ENCODE results near the gene THOP1. TPM values are rescaled to one million over a fixed set of nuclear protein-coding genes. Genes with fewer than 3 reads are reported as not detected.

The THOP1 gene
- 101 TPM for total RNA-seq

DNA sequence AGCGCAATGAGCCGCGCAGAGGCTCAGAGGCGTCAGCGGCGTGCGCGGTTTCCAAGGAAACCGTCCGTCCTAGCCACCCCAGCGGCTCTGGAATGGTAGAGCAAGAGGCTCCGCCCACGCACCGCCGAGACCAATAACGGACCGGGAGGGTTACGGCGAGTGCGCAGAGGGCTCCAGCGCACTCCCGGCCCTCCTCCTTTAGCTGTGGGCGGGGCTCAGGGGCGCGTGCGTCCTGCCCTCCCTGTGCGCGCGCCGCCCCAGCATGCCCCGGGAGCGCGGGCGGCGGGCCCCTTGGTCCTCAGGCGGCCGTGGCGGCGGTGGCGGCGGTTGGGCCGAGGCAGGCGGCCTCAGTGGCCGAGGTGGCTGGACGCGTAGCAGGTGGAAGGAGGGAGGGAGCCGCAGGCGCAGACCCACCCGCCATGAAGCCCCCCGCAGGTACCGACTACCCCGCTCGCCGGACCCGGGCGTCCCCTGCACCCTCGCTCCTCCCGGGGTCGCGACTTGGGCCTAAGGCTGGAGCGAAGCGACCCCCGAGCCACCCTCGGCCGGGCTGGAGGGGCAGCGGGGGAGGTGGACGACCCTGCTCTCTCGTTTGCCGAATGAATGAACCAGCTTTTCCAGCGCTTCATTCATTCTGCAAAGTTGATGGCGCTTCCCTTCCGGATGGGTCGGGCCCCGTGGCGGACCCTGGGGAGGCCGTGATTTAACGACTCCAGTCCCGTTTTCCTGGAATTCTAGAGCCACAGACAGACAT is at the start of gene THOP1:
TSS of gene THOP1 (plus strand) at position 260 of the 754 bp plus-strand sequence. CDS start at position 420, 160 bp downstream.
- peak; percentile 100 for DNase-seq

DNA sequence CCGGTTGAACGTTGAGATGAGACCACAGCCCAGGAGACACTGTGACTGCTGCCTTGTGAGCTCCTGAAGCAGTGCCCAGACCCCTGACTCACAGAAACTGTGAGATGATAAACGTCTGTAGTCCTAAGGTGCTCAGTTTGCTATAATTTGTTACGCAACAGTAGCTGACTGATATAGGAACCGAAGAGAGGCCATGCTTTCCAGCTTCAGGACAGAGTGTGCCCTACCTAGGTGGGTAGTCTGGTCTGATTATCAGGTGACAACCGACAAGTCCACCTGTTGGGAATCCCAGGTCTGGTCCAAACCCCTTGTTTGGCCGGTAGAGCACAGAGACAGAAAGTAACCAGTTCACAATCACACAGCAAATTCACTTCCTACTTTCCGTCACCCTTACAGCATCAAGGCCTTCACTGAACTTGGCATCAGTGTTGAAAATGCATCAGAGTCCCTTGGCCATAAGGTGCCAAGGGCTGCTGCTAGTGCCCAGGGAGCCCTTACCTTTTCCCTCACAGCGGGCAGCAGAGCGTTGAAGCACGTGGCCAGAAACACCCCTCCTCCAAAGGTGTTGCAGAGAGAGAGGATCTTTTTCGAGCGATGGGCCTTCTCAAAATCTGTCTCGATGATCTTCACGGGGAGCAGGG is 48.6 kb upstream of the THOP1 start:
- no peak for DNase-seq

DNA sequence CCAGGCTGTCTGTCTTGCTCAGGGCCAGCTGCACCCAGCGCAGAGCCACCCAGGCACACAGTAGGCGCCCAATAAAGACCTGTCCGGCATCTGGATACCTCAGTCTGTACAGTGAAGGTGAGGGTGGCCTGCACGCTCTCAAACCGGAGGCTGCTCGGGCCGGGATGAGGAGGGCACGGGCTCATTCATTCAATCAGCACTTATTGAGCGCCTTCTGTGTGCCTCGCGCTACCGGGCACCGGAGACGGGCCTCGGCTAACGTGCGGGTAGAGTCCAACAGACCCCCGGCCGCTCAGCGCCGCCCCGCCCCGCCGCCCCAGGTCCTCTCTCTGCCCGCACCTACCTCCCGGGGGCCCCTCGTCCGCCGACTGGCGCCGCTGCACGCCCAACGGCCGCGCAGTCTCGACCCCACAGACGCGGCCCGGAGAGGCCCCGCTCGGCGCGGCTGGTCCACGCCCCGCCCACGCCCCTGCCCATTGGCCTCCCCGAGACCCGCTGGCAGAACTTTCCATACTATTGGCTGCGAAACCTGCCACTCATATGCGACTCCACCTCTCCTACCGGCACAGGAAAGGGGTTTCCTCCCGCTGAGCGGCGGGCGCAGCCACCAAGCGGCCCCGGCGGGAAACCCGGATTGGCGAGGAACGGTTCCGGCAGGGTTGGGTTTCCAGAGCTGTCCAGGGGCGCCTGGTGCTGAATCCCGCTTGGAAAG is 45.5 kb upstream of the THOP1 start, which contains the start of gene SLC39A3:
TSS of gene SLC39A3 (minus strand) at position 416 of the 712 bp plus-strand sequence. CDS start 2,760 bp downstream, outside the sequence.
- DNase-seq, result peak; percentile 99

DNA sequence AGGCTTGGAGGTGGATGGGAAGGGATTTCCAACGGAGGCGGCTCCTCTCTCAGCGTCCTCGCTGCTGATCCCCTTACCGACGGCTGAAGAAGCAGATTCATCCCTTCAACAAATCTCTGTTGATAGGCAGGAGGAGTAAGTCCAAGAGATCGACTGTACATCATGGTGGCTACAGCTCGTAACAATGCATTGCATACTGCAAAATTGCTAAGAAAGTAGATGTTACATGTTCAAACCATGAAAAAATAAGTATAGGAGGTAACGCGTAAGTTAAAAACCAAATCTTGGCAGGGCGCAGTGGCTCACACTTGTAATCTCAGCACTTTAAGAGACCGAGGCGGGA is 45.0 kb upstream of the THOP1 start:
- no peak for DNase-seq

DNA sequence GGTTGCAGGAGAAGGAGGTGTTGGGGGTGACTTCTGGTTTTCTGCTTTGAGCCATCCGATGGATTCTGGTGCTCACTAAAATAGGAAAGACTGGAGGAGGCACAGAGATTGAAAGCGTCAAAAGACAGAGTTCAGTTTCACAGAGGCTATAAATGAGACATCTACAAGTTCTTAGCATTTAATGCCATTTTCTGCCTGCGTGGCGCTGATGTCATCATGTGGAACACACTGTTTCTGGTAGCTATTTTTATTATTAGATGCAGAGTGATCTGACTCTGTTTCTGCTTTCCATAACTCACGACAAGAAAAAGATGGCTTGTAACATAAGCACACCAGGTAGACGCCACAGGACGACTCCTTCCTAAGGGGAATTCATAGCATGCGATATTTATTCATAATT is 42.2 kb upstream of the THOP1 start:
- DNase-seq, result no peak

DNA sequence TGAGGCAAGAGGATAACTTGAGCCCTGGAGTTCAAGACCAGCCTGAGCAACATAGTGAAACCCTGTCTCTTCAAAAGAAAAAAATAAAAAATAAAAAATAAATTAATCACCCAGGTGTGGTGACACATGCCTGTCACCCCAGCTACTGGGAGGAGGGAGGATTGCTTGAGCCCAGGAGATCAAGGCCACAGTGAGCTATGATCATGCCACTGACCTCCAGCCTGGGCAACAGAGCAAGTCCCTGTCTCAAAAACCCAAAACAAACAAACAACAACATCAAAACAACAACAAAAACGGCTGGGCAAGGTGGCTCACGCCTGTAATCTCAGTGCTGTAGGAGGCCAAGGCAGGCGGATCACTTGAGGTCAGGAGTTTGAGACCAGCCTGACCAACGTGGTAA is 41.2 kb upstream of the THOP1 start:
- DNase-seq, result no peak

DNA sequence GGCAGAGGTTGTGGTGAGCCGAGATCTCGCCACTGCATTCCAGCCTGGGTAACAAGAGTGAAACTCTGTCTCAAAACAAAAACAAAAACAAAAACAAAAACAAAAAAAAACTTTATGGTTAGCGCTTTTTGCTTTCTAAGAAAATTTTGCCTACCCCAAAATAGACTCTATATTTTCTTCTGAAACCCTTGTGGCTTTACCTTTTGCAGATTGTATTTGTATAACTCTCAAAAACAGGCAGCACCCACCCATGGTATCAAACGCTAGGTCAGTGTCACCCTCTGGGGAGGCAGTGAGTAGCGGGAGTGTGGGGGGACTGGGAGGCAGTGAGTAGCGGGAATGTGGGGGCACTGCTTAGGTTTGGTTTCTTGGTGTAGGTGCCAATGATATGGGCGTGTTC is 38.0 kb upstream of the THOP1 start:
- no peak for DNase-seq

DNA sequence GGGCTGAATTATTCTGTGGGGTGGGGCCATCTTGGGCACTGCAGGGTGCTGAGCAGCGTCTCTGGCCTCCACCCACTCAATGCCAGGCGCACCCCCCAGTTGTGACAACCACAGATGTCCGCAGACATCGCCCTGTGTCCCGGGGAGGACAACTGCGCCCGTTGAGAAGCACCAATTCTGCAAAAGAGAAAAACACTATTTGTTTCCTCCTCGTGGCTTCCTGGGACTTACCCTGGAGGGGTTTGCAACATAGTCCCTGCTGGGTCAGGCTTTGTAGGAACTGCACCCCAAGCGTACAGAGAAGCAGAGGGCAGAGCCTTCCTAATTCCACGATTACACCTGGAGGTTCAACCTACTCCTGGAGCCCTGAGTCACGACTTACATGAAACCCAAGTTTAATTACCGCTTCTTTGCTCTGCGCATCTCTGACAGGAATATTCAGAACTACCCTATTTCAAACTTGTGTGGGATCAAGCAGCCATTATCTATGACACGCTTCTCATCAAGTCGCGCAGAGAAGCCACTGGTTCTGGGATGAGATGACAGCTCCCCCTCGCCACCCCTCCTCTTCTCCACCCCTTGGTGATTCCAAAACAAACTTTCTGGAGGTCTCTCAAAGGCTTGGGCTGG is 34.4 kb upstream of the THOP1 start:
- DNase-seq, result no peak

DNA sequence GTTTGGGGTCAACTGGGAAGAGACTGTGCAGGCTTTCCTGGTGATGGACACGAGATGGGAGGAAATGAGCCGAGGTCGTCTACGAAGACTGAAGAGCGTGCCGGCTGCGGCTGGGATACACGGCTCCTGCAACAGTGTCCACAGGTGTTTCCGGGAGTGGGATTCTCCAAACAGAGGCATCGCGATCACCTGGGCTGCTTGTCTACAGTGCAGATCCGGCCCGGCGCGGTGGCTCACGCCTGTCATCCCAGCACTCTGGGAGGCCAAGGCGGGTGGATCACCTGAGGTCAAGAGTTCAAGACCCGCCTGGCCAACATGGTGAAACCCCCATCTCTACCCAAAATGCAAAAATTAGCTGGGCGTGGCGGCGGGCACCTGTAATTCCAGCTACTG is 33.9 kb upstream of the THOP1 start:
- no peak for DNase-seq

DNA sequence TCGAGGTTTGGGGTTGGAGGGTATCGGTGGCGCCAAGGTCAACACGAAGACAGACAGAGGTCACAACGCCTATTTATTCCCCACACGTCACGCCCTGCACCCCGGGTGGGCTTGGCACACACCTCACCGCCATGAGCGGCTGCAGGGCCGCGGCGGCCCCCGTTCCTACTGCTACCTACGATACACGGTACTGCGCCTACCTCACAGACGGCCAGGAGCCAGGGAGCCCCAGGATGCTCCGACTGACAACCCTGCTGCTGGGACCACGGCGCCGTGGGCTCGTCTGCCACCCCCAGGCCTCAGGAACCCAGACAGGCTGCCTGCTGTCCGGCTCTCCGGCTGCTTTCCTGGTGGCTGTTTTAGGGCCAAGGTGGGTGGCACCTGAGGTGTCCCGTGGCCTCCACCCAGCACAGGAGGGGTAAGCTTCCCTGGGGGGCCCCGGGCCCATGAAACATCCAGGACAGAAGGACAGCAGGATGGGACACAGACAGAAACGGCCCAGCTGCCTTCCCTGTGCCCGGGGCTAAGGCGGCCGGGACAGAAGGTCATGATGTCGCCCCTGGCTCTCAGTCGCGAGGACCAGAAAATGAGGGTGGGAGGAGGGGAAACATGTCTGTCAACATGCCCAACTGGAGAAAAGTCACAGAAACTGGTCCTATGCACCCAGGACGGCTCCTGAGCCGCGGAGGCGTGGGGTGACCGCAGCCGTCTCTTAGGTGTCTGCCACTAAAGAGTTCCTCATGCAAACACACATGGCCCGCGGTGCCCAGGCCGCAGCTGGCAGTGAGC is 30.4 kb upstream of the THOP1 start:
- no peak for DNase-seq

DNA sequence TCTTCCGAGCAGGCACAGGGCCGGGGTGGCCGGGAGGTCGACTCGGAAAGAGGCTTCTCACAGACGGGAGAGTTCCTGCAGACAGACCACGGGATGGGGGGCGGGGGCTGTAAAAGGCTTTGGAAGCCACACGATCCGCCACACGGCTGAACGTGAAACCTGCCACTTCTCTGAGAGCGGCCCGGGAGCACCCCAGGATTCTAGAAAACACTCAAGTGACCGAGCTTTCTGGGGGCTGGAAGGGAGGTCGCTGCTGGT is 29.9 kb upstream of the THOP1 start:
- DNase-seq, result no peak

DNA sequence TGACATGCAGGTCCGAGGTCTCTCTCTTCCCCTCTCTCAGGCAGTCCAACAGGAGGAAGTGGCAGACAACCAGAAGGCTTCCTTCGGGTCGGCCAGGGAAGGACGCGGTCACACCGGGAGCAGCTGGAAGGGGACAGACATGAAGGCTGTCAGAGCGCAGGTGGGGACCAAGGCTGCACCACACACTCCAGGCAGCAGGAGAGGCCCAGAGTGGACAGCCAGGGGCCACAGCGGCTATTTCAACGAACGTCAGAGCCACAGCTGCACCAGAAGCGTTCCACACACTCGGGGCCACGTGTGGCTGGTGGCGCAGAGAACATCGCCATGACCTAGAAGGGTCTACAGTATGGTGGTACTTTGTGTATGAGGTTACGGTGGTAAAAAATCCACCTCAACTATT is 29.5 kb upstream of the THOP1 start:
- DNase-seq, result no peak

DNA sequence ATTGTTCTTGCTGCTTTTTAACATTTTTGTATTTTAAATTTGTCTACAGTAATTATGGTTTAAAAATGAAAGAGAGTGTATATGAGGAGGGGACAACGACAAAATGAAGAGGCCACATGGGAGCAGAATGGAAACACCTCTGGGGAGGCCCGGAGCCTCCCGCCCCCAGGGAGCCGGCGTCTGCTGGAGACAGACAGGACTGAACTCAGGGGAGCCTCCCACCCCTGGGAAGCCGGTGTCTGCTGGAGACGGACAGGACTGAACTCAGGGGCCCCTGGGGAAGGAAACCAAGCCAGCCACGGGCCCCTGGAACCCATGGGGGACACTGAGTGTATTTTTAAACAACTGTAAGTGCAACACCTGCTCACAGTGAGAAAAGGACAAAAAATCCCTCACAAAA is 28.8 kb upstream of the THOP1 start:
- DNase-seq, result no peak

DNA sequence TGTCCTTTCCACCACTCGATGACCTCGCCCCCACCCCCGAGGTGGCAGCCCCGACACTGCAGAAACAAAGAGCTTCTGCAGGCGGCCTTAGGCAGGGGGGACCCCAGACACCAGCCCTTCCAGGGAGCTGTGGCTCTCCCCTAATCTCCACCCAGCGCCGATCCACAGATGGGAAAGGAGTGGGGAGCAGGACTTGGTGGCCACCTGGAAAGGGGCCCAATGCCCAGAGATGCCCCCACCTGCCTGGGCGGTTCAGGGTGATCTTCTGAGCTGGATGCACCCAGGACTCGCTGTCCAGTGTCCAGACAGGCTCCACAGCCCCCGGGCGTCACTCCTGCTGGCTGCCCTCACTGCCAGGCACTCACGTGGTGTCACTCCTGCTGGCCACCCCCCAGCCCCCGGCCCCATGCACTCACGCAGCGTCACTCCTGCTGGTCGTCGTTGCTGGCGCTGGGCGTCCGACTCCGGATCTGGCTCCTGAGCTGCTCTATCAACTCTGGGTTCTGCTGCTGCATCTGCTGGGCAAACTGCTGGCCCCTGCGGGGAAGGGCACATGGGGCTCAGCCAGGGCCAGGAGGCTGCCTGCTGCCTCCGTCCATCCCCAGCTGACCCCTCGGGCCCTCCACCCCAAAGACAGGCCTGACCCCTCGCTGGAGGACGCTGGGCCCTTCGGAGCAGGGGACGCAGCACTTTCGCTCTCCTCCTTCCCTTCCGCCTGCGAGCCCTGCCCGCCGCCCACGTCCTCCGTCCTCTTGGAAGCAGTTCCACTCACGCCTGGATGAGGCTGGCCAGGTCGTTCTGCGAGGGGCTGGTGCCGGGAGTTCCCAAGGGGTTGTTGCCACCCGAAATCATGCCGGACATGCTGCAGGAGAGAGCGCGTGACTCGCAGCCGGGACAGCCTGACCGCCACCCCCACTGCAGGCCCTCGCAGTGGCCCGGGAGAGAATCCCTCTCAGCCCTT is 28.1 kb upstream of the THOP1 start:
- DNase-seq, result no peak

DNA sequence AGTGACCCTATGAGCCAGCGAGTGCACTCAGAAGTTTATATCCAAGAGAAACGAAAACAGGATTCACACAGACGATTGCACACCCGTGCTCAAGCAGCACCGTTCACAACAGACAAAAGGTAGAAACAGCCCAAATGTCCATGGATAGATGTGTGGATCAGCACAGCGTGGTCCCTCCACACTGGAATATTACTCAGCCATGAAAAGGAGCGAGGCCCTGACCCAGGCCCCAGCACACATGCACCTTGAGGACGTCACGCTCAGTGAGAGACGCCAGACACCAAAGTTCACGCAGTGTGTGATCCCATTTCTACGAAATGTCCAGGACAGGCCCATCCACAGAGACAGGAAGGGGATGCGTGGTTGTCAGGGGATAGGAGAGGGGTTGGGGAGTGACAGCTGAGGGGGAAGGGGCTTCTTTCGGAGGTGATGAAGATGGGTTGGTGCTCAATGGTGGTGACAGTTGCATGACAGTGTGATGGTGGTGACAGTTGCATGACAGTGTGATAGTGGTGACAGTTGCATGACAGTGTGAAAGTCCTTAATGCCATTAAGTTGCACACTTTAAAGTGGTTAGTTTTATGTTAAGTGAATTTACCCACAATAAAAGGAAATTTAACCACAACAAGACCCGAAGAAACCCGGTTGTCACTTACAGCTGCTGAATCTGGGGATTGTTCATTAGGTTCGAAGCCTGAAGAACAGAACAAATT is 26.5 kb upstream of the THOP1 start:
- DNase-seq, result no peak

DNA sequence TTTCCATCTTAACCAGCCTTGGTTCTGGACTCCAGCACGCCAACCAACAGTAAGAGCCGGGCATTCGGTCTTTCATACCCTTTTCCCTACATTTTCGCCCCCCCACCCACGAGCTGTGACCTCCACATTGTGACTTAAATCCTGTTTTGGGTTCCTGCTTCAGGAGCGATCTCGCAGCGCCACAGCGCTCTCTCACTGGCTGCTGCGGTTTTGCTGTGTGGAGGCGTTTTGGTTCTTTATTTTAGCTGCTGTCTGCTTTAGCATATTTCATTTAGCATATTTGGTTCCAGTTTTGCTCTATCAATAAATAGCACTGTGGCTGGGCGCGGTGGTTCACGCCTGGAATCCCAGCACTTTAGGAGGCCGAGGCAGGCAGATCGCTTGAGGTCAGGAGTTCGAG is 25.9 kb upstream of the THOP1 start:
- no peak for DNase-seq

DNA sequence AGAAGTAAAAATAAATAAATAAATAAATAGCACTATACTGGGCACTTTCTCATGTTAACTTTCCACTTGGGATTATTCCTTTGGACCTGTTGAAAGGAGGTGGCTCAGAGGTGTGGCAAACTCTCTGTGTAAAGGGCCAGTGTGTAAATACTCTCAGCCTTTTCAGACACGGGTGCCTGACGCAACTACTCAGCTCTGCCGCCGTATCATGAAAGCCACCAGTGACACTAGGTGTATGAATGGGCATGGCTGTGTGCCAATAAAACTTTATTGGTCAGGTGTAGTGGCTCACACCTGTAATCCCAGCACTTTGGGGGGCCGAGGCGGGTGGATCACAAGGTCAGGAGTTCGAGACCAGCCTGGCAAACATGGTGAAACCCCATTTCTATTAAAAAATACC is 25.3 kb upstream of the THOP1 start:
- DNase-seq, result no peak

DNA sequence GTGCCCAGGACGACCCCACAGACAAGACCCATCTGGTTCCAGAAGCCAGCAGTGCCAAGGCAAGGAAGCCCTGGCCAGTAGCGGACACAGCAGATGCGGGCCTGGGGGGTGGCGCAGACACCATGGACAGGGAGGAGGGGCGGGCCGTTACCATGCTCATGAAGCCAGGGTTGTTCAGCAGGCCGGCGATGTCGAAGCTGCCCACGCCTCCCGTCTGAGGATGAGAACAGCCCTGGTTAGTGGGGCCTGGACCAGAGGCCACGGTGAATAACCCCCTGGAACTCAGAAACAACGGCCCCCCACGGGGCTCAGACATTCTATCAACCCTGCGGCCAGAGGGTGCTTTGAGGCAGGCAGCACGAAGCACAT is 24.0 kb upstream of the THOP1 start:
- DNase-seq, result no peak

DNA sequence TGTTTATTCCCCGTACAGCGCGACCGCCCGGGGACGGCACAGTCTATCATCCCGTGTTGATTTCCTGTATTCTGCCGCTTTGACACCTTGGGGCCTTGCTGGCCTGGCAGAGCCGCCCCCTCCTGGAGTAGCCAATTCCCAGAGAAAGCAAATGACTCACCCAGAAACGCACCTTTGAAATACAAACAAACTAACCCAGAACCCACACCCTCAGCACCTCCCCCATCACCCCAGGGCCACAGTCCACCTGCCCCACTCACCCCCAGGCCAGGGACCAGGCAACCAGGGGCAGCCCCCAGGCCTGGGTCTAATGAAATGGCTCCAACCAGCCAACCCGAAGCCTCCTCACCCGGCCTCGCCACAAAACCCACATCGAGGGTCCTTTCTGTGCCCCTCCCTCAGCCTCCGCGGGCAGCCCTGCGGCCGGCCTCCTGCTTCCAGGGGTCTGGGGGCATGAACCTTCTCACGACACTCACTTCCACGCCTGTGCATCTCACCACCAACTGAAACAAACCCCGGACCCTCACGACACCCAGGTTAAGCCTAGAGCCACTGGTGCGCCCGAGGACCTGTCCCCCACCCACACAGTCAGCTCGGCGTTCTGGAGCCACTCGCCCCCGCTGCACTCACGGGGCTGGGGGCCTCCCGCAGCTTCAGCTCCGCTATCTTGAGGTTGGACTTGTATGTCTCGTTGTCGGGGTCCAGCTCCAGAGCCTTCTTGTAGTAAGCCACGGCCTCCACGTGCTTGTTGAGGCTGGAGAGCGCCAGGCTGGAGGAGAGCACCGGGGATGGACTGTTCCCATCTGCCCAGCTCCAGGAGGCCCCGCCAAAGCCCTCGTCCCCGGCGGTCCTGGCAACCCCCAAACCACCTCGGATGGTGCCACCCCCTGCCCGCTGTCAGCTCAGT is 23.2 kb upstream of the THOP1 start:
- no peak for DNase-seq

Measured in tongue (tissue), 2 donors.